Activated T-helper 1 cell treated with anti-CD3 and anti-CD28 coated beads, Interleukin-12 subunit alpha, Interleukin-12 subunit beta, Interleukin-2, Interleukin-4 antibody, amounts not matched to agents 30 ng/mL and 10 ng/mL and 1 ng/mL, durations not matched to agents 14 hours and 24 hours and 36 hours (primary cell): ENCODE measurements around the gene TDRD10. TPM values are rescaled to one million over a fixed set of nuclear protein-coding genes. Genes with fewer than 3 reads are reported as not detected.

Experiments used
- DNase-seq: peaks from one replicate; pipeline ENCODE4 v3.0.0; 2021; ENCODE audit warnings: low spot score
- H3K27ac Mint-ChIP-seq: one replicate; pipeline ENCODE4 v1.8.0; 2021; ENCODE audit warnings: mild to moderate bottlenecking, mixed read lengths
- H3K27me3 Mint-ChIP-seq: one replicate; pipeline ENCODE4 v1.8.0; 2022; ENCODE audit warnings: mild to moderate bottlenecking, moderate library complexity, mixed read lengths; ENCODE audit not compliant: insufficient read depth
- H3K36me3 Mint-ChIP-seq: one replicate; pipeline ENCODE4 v1.8.0; 2021; ENCODE audit warnings: low read depth, mixed read lengths
- H3K4me1 Mint-ChIP-seq: one replicate; pipeline ENCODE4 v1.8.0; 2021; ENCODE audit warnings: low read depth, mixed read lengths
- H3K4me3 Mint-ChIP-seq: one replicate; pipeline ENCODE4 v1.8.0; 2021; ENCODE audit warnings: mild to moderate bottlenecking, moderate library complexity, mixed read lengths
- H3K9me3 Mint-ChIP-seq: one replicate; pipeline ENCODE4 v1.8.0; 2021; ENCODE audit warnings: mixed read lengths
- intact Hi-C: fragments of 100-400 bp; cut with micrococcal nuclease; formaldehyde crosslinking; loops from one replicate; pipeline ENCODE4 v1.15.1; 2024
- total RNA-seq: library from RNA; stranded (reverse); gene quantifications from 2 replicates; pipeline ENCODE4 v1.2.3, GENCODE V29; 2022

The TDRD10 gene
- total RNA-seq, 1 donor from 2014 or later, result not detected

- H3K36me3 Mint-ChIP-seq, result peaks cover 64% of the 10 kb centered on the region
- H3K27me3 Mint-ChIP-seq, result no peaks in the 10 kb centered on the region
- no peak overlapping the region for H3K4me3 Mint-ChIP-seq
- H3K9me3 Mint-ChIP-seq, result no peaks in the 10 kb centered on the region
- H3K4me1 Mint-ChIP-seq, result peaks cover 49% of the 10 kb centered on the region
- H3K27ac Mint-ChIP-seq, result no peak overlapping the region
- no peak for DNase-seq
- intact Hi-C loops, result no loop called here
Measured at GRCh38 chr1:154553056-154554030, 51.3 kb downstream of the TDRD10 start.

- Mint-ChIP-seq H3K4me3 (peak overlapping the region; percentile 96), H3K36me3 (peaks cover 45% of the 10 kb centered on the region), H3K27ac (peak overlapping the region; percentile 65), H3K9me3 (no peaks in the 10 kb centered on the region), H3K4me1 (peaks cover 55% of the 10 kb centered on the region), H3K27me3 (no peaks in the 10 kb centered on the region)
- intact Hi-C loops, result loop anchor here (5.0 kb wide), 2 partner anchors 71 to 149 kb away; partner anchors contain the start of gene IL6R
- DNase-seq, result no peak
Measured at GRCh38 chr1:154556422-154556821, 54.4 kb downstream of the TDRD10 start.

GRCh38 chr1:154557248-154557938 is 55.4 kb downstream of the TDRD10 start:
- Mint-ChIP-seq H3K36me3 (peaks cover 42% of the 10 kb centered on the region), H3K4me3 (peak overlapping the region; percentile 96), H3K27me3 (no peaks in the 10 kb centered on the region), H3K27ac (peak overlapping the region; percentile 92), H3K9me3 (no peaks in the 10 kb centered on the region), H3K4me1 (peaks cover 55% of the 10 kb centered on the region)
- intact Hi-C loops, result loop anchor here (5.0 kb wide), 2 partner anchors 70 to 150 kb away; partner anchors contain the start of gene IL6R
- DNase-seq, result no peak

GRCh38 chr1:154557939-154558719 is 56.1 kb downstream of the TDRD10 start, which contains the start of gene UBE2Q1:
Gene UBE2Q1 (minus strand): TSS chr1:154558662. CDS start chr1:154558553, 109 bp downstream.
- Mint-ChIP-seq H3K27me3 (no peaks in the 10 kb centered on the region), H3K4me1 (peaks cover 54% of the 10 kb centered on the region), H3K4me3 (peak within 1 kb of the TSS; percentile 96), H3K9me3 (no peaks in the 10 kb centered on the region), H3K27ac (peak within 1 kb of the TSS; percentile 92), H3K36me3 (peaks cover 37% of the 10 kb centered on the region)
- peak; percentile 27 for DNase-seq
- intact Hi-C loops, result loop anchor here (1.0 to 5.0 kb wide), 11 partner anchors 69 to 527 kb away; partner anchors contain the start of genes CKS1B, EFNA4, FLAD1 and IL6R

- peaks cover 30% of the 10 kb centered on the region for H3K36me3 Mint-ChIP-seq
- no peaks in the 10 kb centered on the region for H3K27me3 Mint-ChIP-seq
- peak overlapping the region; percentile 95 for H3K4me3 Mint-ChIP-seq
- peak; percentile 99 for DNase-seq
- peaks cover 49% of the 10 kb centered on the region for H3K4me1 Mint-ChIP-seq
- intact Hi-C loops, result loop anchor here (1.0 to 5.0 kb wide), 20 partner anchors 9 to 581 kb away; partner anchors contain the start of genes CKS1B, DPM3, EFNA4 and FLAD1
- peak overlapping the region; percentile 92 for H3K27ac Mint-ChIP-seq
- H3K9me3 Mint-ChIP-seq, result no peaks in the 10 kb centered on the region
Measured at GRCh38 chr1:154558720-154559465, 56.9 kb downstream of the TDRD10 start.

- intact Hi-C loops, result loop anchor here (1.0 to 5.0 kb wide), 18 partner anchors 9 to 581 kb away; partner anchors contain the start of genes DPM3, EFNA4, IL6R and KCNN3
- peaks cover 25% of the 10 kb centered on the region for H3K36me3 Mint-ChIP-seq
Measured at GRCh38 chr1:154559466-154560044, 57.5 kb downstream of the TDRD10 start.

GRCh38 chr1:154565876-154566275 is 63.9 kb downstream of the TDRD10 start:
- DNase-seq, result no peak
- H3K27ac Mint-ChIP-seq, result no peak overlapping the region
- peaks cover 35% of the 10 kb centered on the region for H3K27me3 Mint-ChIP-seq
- H3K4me3 Mint-ChIP-seq, result no peak overlapping the region
- no peaks in the 10 kb centered on the region for H3K36me3 Mint-ChIP-seq
- H3K9me3 Mint-ChIP-seq, result no peaks in the 10 kb centered on the region
- intact Hi-C loops, result no loop called here
- peaks cover 10% of the 10 kb centered on the region for H3K4me1 Mint-ChIP-seq

More at GRCh38 chr1:154559466-154560044, 57.5 kb downstream of the TDRD10 start:
- Mint-ChIP-seq H3K4me3 (peak overlapping the region; percentile 95), H3K27ac (peak overlapping the region; percentile 92), H3K27me3 (no peaks in the 10 kb centered on the region), H3K9me3 (no peaks in the 10 kb centered on the region), H3K4me1 (peaks cover 48% of the 10 kb centered on the region)
- peak; percentile 78 for DNase-seq

- intact Hi-C loops, result loop anchor here (1.0 to 2.0 kb wide), 2 partner anchors 8 to 41 kb away; partner anchors contain the start of gene ADAR
- Mint-ChIP-seq H3K27me3 (peaks cover 37% of the 10 kb centered on the region), H3K4me3 (no peak within 1 kb of the TSS), H3K36me3 (no peaks in the 10 kb centered on the region), H3K4me1 (peaks cover 10% of the 10 kb centered on the region), H3K9me3 (no peaks in the 10 kb centered on the region), H3K27ac (peak within 1 kb of the TSS; percentile 47)
- DNase-seq, result peak; percentile 79
Measured at GRCh38 chr1:154567386-154568156, 65.6 kb downstream of the TDRD10 start, which contains the start of gene CHRNB2. Gene CHRNB2 (plus strand): TSS chr1:154567778. CDS start chr1:154568045, 267 bp downstream.

GRCh38 chr1:154568157-154568815 is 66.3 kb downstream of the TDRD10 start:
- Mint-ChIP-seq H3K27ac (no peak overlapping the region), H3K9me3 (no peaks in the 10 kb centered on the region), H3K27me3 (peaks cover 37% of the 10 kb centered on the region), H3K4me1 (peaks cover 10% of the 10 kb centered on the region), H3K4me3 (no peak overlapping the region), H3K36me3 (no peaks in the 10 kb centered on the region)
- intact Hi-C loops, result loop anchor here (1.0 to 2.0 kb wide), 2 partner anchors 9 to 41 kb away; partner anchors contain the start of gene ADAR
- DNase-seq, result no peak

- H3K4me3 Mint-ChIP-seq, result no peak overlapping the region
- H3K36me3 Mint-ChIP-seq, result peaks cover 4% of the 10 kb centered on the region
- peaks cover 23% of the 10 kb centered on the region for H3K27me3 Mint-ChIP-seq
- H3K4me1 Mint-ChIP-seq, result peaks cover 10% of the 10 kb centered on the region
- H3K9me3 Mint-ChIP-seq, result no peaks in the 10 kb centered on the region
- H3K27ac Mint-ChIP-seq, result no peak overlapping the region
- DNase-seq, result no peak
- intact Hi-C loops, result no loop called here
Measured at GRCh38 chr1:154571244-154571963, 69.4 kb downstream of the TDRD10 start.
